IPS DF 6.9 (cell line): ENCODE data around the gene TSPAN11.

ENCODE experiments used
- DNase-seq: peaks from one replicate; pipeline ENCODE4 v3.0.0-alpha.2; 2013; ENCODE audit warnings: low read depth, low spot score
- H3K27ac ChIP-seq: one replicate; pipeline ENCODE4 v1.5.1; 2013; ENCODE audit warnings: low read length, control low read depth
- H3K27me3 ChIP-seq: 2 replicates; pipeline ENCODE4 v1.6.1; 2013; ENCODE audit warnings: mild to moderate bottlenecking, low read length; ENCODE audit not compliant: control insufficient read depth, insufficient read depth
- H3K36me3 ChIP-seq: 2 replicates; pipeline ENCODE4 v1.6.1; 2013; ENCODE audit warnings: low read length; ENCODE audit not compliant: control insufficient read depth, insufficient read depth
- H3K4me1 ChIP-seq: 2 replicates; pipeline ENCODE4 v1.6.1; 2013; ENCODE audit warnings: low read length; ENCODE audit not compliant: control insufficient read depth, insufficient read depth
- H3K4me3 ChIP-seq: 2 replicates; pipeline ENCODE4 v1.5.1; 2013; ENCODE audit warnings: mild to moderate bottlenecking, low read length
- H3K9me3 ChIP-seq: 2 replicates; pipeline ENCODE4 v1.6.1; 2013; ENCODE audit warnings: low read length, inconsistent platforms; ENCODE audit not compliant: control insufficient read depth, insufficient read depth
- WGBS: extraction: QIAGEN DNeasy Blood & Tissue Kit; methylation state at CpG from one replicate; pipeline ENCODE4 v1.1.7; 2013; ENCODE audit warnings: mixed read lengths, missing lambda C conversion rate; ENCODE audit not compliant: insufficient read length, insufficient coverage; 5-methylcytosine and 5-hydroxymethylcytosine counted together

Gene TSPAN11

DNA sequence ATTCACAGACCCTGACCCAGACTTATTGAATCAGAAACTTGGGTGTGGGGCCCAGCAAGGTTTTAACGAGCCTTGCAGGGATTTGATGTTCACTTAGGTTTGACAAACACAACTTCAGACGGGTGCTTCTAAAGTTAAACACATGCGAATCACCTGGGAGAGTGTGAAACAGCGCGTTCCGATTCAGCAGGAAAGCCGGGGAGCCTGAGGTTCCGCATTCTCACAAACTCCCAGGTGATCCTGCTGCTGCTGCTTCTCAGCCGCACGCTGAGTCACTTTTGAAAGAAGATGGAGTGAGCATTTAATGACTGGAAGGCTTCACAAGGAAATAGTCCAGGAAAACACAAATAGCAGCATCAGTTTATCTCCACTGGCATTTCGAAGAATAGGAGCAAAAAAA is 102.9 kb downstream of the TSPAN11 start:
- Histone ChIP-seq H3K4me3 (no peak overlapping the region), H3K27me3 (no peaks in the 10 kb centered on the region), H3K36me3 (no peaks in the 10 kb centered on the region), H3K27ac (no peak overlapping the region), H3K4me1 (no peaks in the 10 kb centered on the region), H3K9me3 (no peaks in the 10 kb centered on the region)
- no peak for DNase-seq
- WGBS, result no CpG with 5 or more reads among the region's 11 CpGs

DNA sequence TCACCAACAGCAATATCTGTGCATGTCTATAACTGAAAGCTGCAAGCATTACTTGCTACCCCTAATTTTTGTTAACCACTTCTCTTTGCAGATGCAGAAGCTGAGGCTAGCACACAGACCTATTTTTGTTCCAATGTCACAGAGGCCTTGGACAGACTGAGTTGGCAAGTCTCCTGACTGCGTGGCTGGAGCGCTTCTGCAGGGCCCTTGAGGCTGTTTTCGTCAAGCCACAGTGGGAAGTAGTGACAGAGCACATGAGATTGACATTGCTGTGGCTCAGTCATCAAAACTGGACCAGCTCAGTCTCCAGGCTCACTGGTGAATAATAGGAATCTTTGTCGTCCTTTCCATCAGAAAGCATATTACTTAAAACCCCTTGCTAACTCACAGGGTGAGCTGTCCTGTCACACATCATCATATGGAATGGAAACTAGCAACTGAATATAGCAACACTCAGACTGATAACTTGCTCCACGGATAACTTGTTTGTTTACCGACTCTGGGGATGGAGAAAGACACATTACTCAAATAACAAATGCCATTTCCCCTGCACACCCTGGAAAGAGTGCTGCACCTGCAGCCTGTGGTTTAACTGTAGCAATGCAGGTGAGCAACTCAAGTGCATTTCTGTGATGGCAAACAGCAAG is 103.5 kb downstream of the TSPAN11 start:
- no peaks in the 10 kb centered on the region for H3K4me1 ChIP-seq
- WGBS, result no CpG with 5 or more reads among the region's 6 CpGs
- no peaks in the 10 kb centered on the region for H3K36me3 ChIP-seq
- H3K4me3 ChIP-seq, result no peak overlapping the region; the same call in 1 of the 2 replicates
- no peak for DNase-seq
- no peak overlapping the region for H3K27ac ChIP-seq
- H3K9me3 ChIP-seq, result no peaks in the 10 kb centered on the region
- H3K27me3 ChIP-seq, result no peaks in the 10 kb centered on the region

DNA sequence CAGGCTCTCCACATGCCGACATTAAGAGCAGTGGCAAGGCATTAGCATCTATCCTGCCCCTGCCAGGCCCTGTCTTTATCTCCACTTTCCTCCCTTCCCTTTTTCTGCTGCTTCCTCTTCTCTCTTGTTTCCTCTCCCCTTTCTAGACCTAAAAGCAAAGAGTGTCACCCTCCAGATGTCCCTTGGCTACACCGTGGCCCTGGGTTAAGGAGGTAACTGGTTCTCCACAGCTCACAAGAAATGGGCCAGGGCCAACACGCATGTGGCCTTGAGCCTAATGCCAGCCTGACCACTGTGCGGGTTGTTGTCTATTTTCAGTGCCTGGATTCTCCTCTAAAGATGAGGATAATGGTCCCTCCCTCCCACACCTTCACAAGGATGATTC is 105.4 kb downstream of the TSPAN11 start:
- Histone ChIP-seq H3K9me3 (no peaks in the 10 kb centered on the region), H3K27ac (no peak overlapping the region), H3K27me3 (no peaks in the 10 kb centered on the region), H3K36me3 (no peaks in the 10 kb centered on the region), H3K4me3 (no peak overlapping the region), H3K4me1 (no peaks in the 10 kb centered on the region)
- WGBS, result no CpG with 5 or more reads among the region's 4 CpGs
- no peak for DNase-seq

DNA sequence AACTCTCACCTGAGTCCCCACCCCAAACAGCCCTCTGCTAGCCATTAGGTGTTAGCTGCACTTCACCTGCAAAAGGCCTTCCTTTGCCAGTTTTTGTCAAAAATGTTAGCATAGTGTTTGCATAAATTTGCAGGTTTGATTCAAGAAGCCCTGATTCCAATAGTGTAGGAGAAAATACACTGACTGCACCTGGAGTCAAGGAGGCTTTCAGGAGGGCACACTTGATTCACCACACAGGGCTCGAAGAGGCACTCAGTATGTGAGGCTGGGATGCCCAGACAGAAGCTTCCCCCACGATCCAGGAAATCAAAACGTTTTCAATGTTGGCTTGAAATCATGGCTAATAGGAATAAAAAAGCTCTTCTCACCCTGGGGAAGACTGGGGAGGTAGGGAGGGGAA is 106.6 kb downstream of the TSPAN11 start:
- Histone ChIP-seq H3K27ac (no peak overlapping the region), H3K9me3 (no peaks in the 10 kb centered on the region), H3K4me1 (no peaks in the 10 kb centered on the region), H3K4me3 (no peak overlapping the region), H3K27me3 (no peaks in the 10 kb centered on the region), H3K36me3 (no peaks in the 10 kb centered on the region)
- no peak for DNase-seq
- WGBS, result no CpG with 5 or more reads among the region's 3 CpGs

DNA sequence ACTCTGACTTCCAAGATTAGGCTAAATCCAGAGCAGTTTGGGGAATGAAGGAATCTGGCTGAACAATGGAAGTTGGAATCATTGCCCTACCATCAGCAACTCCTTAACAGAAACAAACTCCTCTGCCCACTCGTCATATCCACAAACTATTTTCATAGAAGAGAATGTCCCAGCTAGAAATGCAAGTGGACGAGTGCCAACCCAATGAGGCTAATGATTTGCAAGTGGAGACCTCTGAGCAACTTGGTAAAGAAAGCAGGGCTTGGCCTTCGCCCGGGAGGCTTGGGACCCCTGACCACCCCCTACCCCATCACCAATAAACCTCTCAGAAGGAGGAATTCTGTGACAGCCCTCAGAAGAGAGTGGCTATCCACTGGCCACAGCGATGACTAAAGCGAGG is 107.1 kb downstream of the TSPAN11 start:
- DNase-seq, result no peak
- H3K27me3 ChIP-seq, result no peaks in the 10 kb centered on the region
- WGBS, result no CpG with 5 or more reads among the region's 6 CpGs
- H3K36me3 ChIP-seq, result no peaks in the 10 kb centered on the region
- no peaks in the 10 kb centered on the region for H3K9me3 ChIP-seq
- H3K4me3 ChIP-seq, result no peak overlapping the region
- H3K4me1 ChIP-seq, result no peaks in the 10 kb centered on the region
- no peak overlapping the region for H3K27ac ChIP-seq

DNA sequence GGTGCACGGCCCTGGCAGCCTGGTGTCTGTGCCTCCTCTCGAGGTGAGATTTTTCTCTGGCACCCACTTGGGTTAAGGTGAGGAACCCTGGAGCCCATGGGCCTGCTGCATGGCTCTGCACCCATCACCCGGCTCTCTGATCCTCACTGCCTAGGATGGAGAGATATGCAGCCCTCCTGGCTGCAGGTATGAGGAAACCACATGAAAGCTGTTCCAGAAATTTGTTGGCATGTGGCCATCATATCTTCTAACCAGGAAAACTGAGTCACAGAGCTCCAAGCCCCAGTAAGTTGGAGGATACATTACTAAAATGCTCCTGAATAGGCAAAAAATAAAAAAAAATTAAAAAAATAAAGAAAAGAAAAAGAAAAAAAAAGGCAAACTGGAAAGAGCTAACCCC is 107.8 kb downstream of the TSPAN11 start:
- Histone ChIP-seq H3K9me3 (no peaks in the 10 kb centered on the region), H3K36me3 (no peaks in the 10 kb centered on the region), H3K4me1 (no peaks in the 10 kb centered on the region), H3K4me3 (no peak overlapping the region), H3K27me3 (no peaks in the 10 kb centered on the region), H3K27ac (no peak overlapping the region)
- WGBS, result no CpG with 5 or more reads among the region's 3 CpGs
- no peak for DNase-seq

DNA sequence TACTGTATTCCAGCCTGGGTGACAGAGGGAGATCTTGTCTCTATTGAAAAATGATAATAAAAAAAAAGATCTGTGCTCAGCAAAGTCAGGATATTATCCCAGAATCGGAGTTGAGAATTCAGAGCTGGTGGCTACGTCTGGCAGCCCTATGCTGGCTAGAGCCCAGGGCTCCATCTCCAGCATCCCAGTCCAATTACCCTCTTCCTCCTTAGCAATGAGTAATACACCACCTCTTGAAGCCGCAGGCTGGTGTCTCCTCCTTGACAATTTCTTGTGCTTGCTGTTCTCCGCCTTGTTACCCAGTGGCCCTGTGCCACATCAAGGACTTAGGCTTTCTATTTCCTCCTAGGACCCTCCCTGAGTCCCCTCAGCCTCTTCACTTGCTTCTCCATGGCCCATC is 108.7 kb downstream of the TSPAN11 start:
- no peak overlapping the region for H3K27ac ChIP-seq
- H3K4me3 ChIP-seq, result no peak overlapping the region
- no peaks in the 10 kb centered on the region for H3K27me3 ChIP-seq
- no peaks in the 10 kb centered on the region for H3K4me1 ChIP-seq
- no peaks in the 10 kb centered on the region for H3K36me3 ChIP-seq
- no peak for DNase-seq
- no peaks in the 10 kb centered on the region for H3K9me3 ChIP-seq
- WGBS, result no CpG with 5 or more reads among the region's 4 CpGs

DNA sequence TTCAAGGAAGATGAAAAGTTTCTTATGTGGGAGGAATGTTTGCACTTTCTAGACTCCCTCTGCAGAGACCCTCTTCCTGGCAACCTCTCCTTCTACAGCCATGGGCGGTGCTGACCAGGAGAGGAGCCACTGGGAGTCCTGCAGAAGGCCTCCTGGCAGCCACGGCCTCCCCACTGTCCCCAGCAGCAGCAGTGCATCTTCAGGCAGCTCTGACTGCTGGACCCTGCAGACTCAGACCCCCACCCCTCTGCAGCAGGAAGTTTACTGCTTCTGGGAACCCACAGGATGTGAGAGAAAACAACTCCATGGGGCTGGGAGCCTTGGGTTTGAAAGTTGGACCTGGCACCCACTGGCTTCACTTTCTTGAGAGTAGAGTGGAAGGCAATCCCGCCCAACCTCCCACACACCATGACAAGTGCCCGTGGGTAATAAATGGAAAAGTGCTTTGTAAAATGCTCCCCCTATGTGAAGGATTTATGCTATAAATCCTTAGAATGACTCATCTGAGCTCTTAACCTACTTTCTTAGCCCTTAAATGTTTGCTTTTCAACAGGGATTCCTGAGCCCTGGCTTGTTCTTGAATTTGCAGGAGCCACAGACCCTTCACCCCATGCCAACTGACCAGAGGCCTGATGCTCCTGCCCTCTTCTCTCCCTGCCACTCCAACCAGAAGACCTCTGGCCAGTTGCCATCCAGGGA is 109.6 kb downstream of the TSPAN11 start:
- Histone ChIP-seq H3K4me3 (no peak overlapping the region), H3K36me3 (no peaks in the 10 kb centered on the region), H3K9me3 (no peaks in the 10 kb centered on the region), H3K4me1 (no peaks in the 10 kb centered on the region), H3K27me3 (no peaks in the 10 kb centered on the region), H3K27ac (no peak overlapping the region)
- no peak for DNase-seq
- no CpG with 5 or more reads among the region's 4 CpGs for WGBS

DNA sequence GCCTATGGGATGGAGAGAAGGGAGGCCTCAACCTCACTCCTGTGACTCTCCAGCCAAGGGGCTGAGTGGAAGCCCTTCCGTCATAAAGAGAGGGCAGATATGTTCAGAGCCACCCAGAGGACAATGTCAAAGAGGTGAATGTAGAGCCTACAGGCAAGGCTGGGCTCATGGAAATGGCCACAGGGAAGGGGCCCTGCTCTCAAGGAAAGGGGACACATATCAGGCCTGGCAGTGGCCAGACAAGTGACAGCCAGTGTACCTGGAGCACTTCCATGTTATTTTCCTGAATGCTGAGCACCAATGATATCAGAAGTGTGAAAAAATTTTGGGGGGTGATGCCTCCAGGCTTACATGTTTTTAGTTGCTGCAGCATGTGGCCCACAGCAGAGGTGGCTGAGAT is 110.5 kb downstream of the TSPAN11 start:
- H3K36me3 ChIP-seq, result no peaks in the 10 kb centered on the region
- no peaks in the 10 kb centered on the region for H3K4me1 ChIP-seq
- H3K9me3 ChIP-seq, result no peaks in the 10 kb centered on the region
- H3K4me3 ChIP-seq, result no peak overlapping the region
- no peak overlapping the region for H3K27ac ChIP-seq
- no peaks in the 10 kb centered on the region for H3K27me3 ChIP-seq
- no CpG with 5 or more reads among the region's 1 CpG for WGBS
- no peak for DNase-seq

DNA sequence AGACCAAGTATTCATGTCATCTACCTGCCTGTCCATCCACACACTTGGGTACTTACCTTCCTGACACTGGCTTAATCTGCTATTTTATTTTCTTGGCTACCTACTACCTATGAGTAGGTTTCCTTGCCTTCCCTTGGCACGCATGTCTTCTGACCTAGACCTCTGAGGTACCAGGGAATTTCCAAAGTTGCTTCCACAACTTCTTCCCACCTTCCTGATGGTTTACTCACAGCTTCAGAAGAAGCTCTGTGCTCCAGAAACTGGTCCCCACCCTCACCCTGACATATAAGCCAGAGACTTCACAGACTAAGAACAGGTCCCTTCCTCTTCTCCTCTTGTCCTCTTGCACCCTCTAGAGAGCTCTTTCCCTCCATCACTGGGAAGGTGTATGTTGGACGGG is 111.4 kb downstream of the TSPAN11 start:
- Histone ChIP-seq H3K9me3 (no peaks in the 10 kb centered on the region; the same call in 1 of the 2 replicates), H3K4me1 (no peaks in the 10 kb centered on the region), H3K36me3 (no peaks in the 10 kb centered on the region), H3K4me3 (no peak overlapping the region), H3K27ac (no peak overlapping the region), H3K27me3 (no peaks in the 10 kb centered on the region)
- WGBS, result no CpG with 5 or more reads among the region's 2 CpGs
- no peak for DNase-seq

DNA sequence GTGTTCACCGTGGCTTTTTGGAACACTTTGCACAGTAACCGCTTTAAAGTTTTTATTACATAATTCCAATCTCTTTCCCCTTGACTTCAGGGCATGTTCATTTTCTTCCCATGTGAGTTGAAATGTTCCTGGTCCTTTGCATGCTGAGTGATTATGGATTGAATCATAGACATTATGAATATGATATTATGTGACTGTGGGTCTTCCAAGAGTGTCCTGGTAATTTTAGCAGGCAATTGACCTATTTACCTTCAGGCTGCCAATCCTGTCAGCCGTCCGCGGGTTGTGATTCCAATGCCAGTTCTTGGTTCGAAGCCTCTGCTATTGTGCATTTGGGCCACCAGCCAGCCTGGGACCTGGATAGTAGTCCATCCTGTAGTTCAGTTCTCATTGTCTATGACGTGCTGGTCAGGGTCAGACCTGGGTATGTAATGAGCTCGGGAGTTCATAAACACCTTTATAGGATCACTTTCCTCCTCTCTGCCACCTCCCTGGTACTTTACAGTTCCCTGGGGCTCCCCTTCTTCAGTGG is 114.6 kb downstream of the TSPAN11 start:
- no peak for DNase-seq
- Histone ChIP-seq H3K9me3 (no peaks in the 10 kb centered on the region; the same call in 1 of the 2 replicates), H3K4me3 (no peak overlapping the region), H3K4me1 (no peaks in the 10 kb centered on the region), H3K27ac (no peak overlapping the region), H3K27me3 (no peaks in the 10 kb centered on the region), H3K36me3 (no peaks in the 10 kb centered on the region)
- WGBS, result no CpG with 5 or more reads among the region's 8 CpGs
